H1 (cell line): ENCODE data around the gene GLG1. TPM values are rescaled to one million over a fixed set of nuclear protein-coding genes. Genes with fewer than 3 reads are reported as not detected.

Source experiments
- CTCF ChIA-PET: fragments of 300-600 bp; sonication (Branson Sonifier 250); formaldehyde crosslinking; loops from one replicate; lab custom pipeline; 2021; ENCODE audit not compliant: partially characterized antibody; lab: Charles Lee
- POLR2A ChIA-PET: fragments of 300-600 bp; sonication (Branson Sonifier 250); formaldehyde crosslinking; loops from one replicate; lab custom pipeline; 2021; ENCODE audit warnings: inconsistent platforms; ENCODE audit not compliant: partially characterized antibody; lab: Charles Lee
- DNase-seq, 2 experiments: peaks; one replicate each; pipeline versions ENCODE4 v3.0.0 to v3.0.0-alpha.2; 2010 to 2022; ENCODE audit warnings: low spot score in 2 of 2, low read depth in 1 of 2, mixed read lengths in 1 of 2
- FAIRE-seq: peaks from 2 replicates; lab custom pipeline; 2011; peaks lifted over from hg19 to GRCh38; lab: Jason Lieb, UNC
- H2AFZ ChIP-seq: 2 replicates; pipeline ENCODE4 v1.8.1; 2012; ENCODE audit warnings: low read length, inconsistent platforms
- H2AK5ac ChIP-seq: 2 replicates; pipeline ENCODE4 v1.6.1; 2013; ENCODE audit warnings: low read depth, low read length
- H2BK120ac ChIP-seq: replicated peaks from 2 replicates; pipeline ENCODE3; 2013; ENCODE audit warnings: low read depth, low read length, inconsistent platforms
- H2BK12ac ChIP-seq: 2 replicates; pipeline ENCODE4 v1.6.1; 2013; ENCODE audit warnings: low read depth, low read length
- H2BK15ac ChIP-seq: 2 replicates; pipeline ENCODE4 v1.6.1; 2013; ENCODE audit warnings: low read length
- H2BK20ac ChIP-seq: 2 replicates; pipeline ENCODE4 v1.6.1; 2013; ENCODE audit warnings: low read length
- H2BK5ac ChIP-seq: 2 replicates; pipeline ENCODE4 v1.6.1; 2013; ENCODE audit warnings: low read depth, low read length
- H3K14ac ChIP-seq: 2 replicates; pipeline ENCODE4 v1.6.1; 2013; ENCODE audit warnings: inconsistent platforms; ENCODE audit not compliant: insufficient read length
- H3K18ac ChIP-seq: 2 replicates; pipeline ENCODE4 v1.6.1; 2013; ENCODE audit warnings: low read length; ENCODE audit errors: extremely low read depth
- H3K23ac ChIP-seq: 2 replicates; pipeline ENCODE4 v1.6.1; 2013; ENCODE audit warnings: inconsistent platforms; ENCODE audit not compliant: insufficient read length
- H3K23me2 ChIP-seq: 2 replicates; pipeline ENCODE4 v1.6.1; 2013; ENCODE audit warnings: low read depth, low read length
- H3K27ac ChIP-seq: 2 replicates; pipeline ENCODE4 v1.6.1; 2011; ENCODE audit warnings: low read depth, low read length, inconsistent platforms
- H3K27me3 ChIP-seq, 4 experiments: replicated peaks in 1 of 4; 1 replicate in 1 of 4; 2 replicates in 3 of 4; pipeline versions ENCODE4 v1.6.1 to v1.8.1; 2011 to 2013; ENCODE audit warnings: low read length in 3 of 4, mild to moderate bottlenecking in 3 of 4, inconsistent platforms in 2 of 4, mixed read lengths in 2 of 4, moderate library complexity in 1 of 4; ENCODE audit not compliant: control insufficient read depth in 3 of 4, insufficient read depth in 3 of 4; ENCODE audit errors: extremely low read depth in 1 of 4
- H3K36me3 ChIP-seq, 4 experiments: 2 replicates each; pipeline versions ENCODE4 v1.6.1 to v1.8.1; 2011 to 2013; ENCODE audit warnings: mild to moderate bottlenecking in 4 of 4, low read length in 3 of 4, moderate library complexity in 2 of 4, control low read depth in 1 of 4, inconsistent platforms in 1 of 4; ENCODE audit not compliant: insufficient read depth in 4 of 4, control insufficient read depth in 2 of 4
- H3K4ac ChIP-seq: replicated peaks from 2 replicates; pipeline ENCODE3; 2013; ENCODE audit warnings: low read length, low read depth, mixed read lengths, inconsistent platforms; ENCODE audit not compliant: insufficient read length
- H3K4me1 ChIP-seq, 4 experiments: replicated peaks in 1 of 4; 1 replicate in 1 of 4; 2 replicates in 3 of 4; pipeline versions ENCODE4 v1.6.1 to v1.8.1; 2011 to 2013; ENCODE audit warnings: low read length in 3 of 4, inconsistent platforms in 2 of 4, mixed read lengths in 1 of 4; ENCODE audit not compliant: insufficient read depth in 4 of 4, control insufficient read depth in 3 of 4
- H3K4me2 ChIP-seq, 2 experiments: 2 replicates each; pipeline versions ENCODE4 v1.6.1 to v1.8.1; 2011 to 2013; ENCODE audit warnings: low read depth in 2 of 2, low read length in 2 of 2, control low read depth in 1 of 2, inconsistent platforms in 1 of 2, mild to moderate bottlenecking in 1 of 2; ENCODE audit not compliant: insufficient read depth in 1 of 2
- H3K4me3 ChIP-seq, 4 experiments: fragments of 200-600, 300-600 bp in 1 of 4; sonication (generic), shearing (Covaris generic), sonication (Bioruptor Twin) in 1 of 4; 2 replicates each; pipeline versions ENCODE4 v1.5.1 to v1.8.1; 2011 to 2016; ENCODE audit warnings: low read length in 4 of 4, low read depth in 3 of 4, control low read depth in 2 of 4, inconsistent platforms in 2 of 4, mild to moderate bottlenecking in 2 of 4, mixed read lengths in 1 of 4, moderate library complexity in 1 of 4; ENCODE audit not compliant: insufficient read depth in 2 of 4; ENCODE audit errors: extremely low read depth in 1 of 4
- H3K56ac ChIP-seq: replicated peaks from 2 replicates; pipeline ENCODE3; 2013; ENCODE audit warnings: low read depth, mild to moderate bottlenecking, mixed read lengths, low read length, inconsistent platforms; ENCODE audit not compliant: insufficient read length
- H3K79me1 ChIP-seq: 2 replicates; pipeline ENCODE4 v1.6.1; 2013; ENCODE audit warnings: low read depth, low read length, control low read depth
- H3K79me2 ChIP-seq, 2 experiments: 2 replicates each; pipeline versions ENCODE4 v1.6.1 to v1.8.1; 2012 to 2013; ENCODE audit warnings: low read length in 2 of 2, mild to moderate bottlenecking in 2 of 2, inconsistent platforms in 1 of 2; ENCODE audit not compliant: insufficient read depth in 2 of 2, control insufficient read depth in 1 of 2
- H3K9ac ChIP-seq, 4 experiments: replicated peaks in 1 of 4; 1 replicate in 1 of 4; 2 replicates in 3 of 4; pipeline versions ENCODE4 v1.6.1 to v1.8.1; 2011 to 2013; ENCODE audit warnings: low read depth in 3 of 4, low read length in 3 of 4, control low read depth in 2 of 4, mild to moderate bottlenecking in 2 of 4, moderate library complexity in 2 of 4, inconsistent platforms in 1 of 4; ENCODE audit errors: extremely low read depth in 1 of 4
- H3K9me3 ChIP-seq, 2 experiments: 2 replicates each; pipeline versions ENCODE4 v1.6.1 to v1.8.1; 2012 to 2013; ENCODE audit warnings: mild to moderate bottlenecking in 2 of 2, moderate library complexity in 2 of 2, control low read depth in 1 of 2, inconsistent platforms in 1 of 2, low read depth in 1 of 2, low read length in 1 of 2, mixed read lengths in 1 of 2; ENCODE audit not compliant: insufficient read depth in 2 of 2
- H4K20me1 ChIP-seq, 2 experiments: replicated peaks in 1 of 2; 2 replicates each; pipeline versions ENCODE3 to v1.8.1; 2011 to 2013; ENCODE audit warnings: inconsistent platforms in 2 of 2, low read length in 2 of 2, mild to moderate bottlenecking in 1 of 2; ENCODE audit not compliant: insufficient read depth in 2 of 2, control insufficient read depth in 1 of 2
- H4K5ac ChIP-seq: 2 replicates; pipeline ENCODE4 v1.6.1; 2013; ENCODE audit warnings: low read length, low read depth, mixed read lengths, inconsistent platforms; ENCODE audit not compliant: insufficient read length
- H4K8ac ChIP-seq: 2 replicates; pipeline ENCODE4 v1.8.0; 2013; ENCODE audit warnings: mild to moderate bottlenecking, moderate library complexity, low read length, inconsistent platforms; ENCODE audit not compliant: insufficient read depth; ENCODE audit errors: extremely low read depth
- H4K91ac ChIP-seq: replicated peaks from 2 replicates; pipeline ENCODE3; 2013; ENCODE audit warnings: low read length, mixed read lengths, inconsistent platforms; ENCODE audit not compliant: insufficient read length
- CHD2 ChIP-seq: IDR thresholded peaks from 2 replicates; pipeline ENCODE4 v1.6.1; 2012; ENCODE audit warnings: low read length, improper control_type of control experiment
- MAFK ChIP-seq: IDR thresholded peaks from 2 replicates; pipeline ENCODE4 v1.6.1; 2012; ENCODE audit warnings: low read depth, mild to moderate bottlenecking, improper control_type of control experiment, low read length
- SUZ12 ChIP-seq: fragments of 200-600 bp; sonication (generic); IDR thresholded peaks from 2 replicates; pipeline ENCODE4 v1.6.1; 2012; ENCODE audit warnings: mild to moderate bottlenecking, inconsistent platforms, low read length, moderate library complexity, mixed read lengths
- WGBS, 2 experiments: shearing (Covaris generic) in 1 of 2; methylation state at CpG; one replicate each; pipeline versions ENCODE4 v1.1.6 to v1.1.7; 2013 to 2015; ENCODE audit warnings: low lambda C conversion rate in 2 of 2, mixed read lengths in 2 of 2, inconsistent platforms in 1 of 2, low coverage in 1 of 2, missing lambda C conversion rate in 1 of 2; ENCODE audit not compliant: insufficient replicate concordance in 2 of 2, insufficient coverage in 1 of 2, insufficient read length in 1 of 2; ENCODE audit errors: extremely low coverage in 1 of 2, missing lambda C conversion rate in 1 of 2; 5-methylcytosine and 5-hydroxymethylcytosine counted together
- polyA plus RNA-seq, 7 experiments: library from polyadenylated mRNA; depleted of rRNA in 3 of 7; stranded (reverse) in 5 of 7; unstranded in 2 of 7; fragments of >200 nt in 5 of 7; fragments of 200-250 nt in 2 of 7; gene quantifications; 1 replicate in 5 of 7; 2 replicates in 1 of 7; 4 replicates in 1 of 7; pipeline versions ENCODE4 v1.2.1 to v1.2.3, GENCODE V29; 2011 to 2013; ENCODE audit warnings: missing spikeins in 2 of 7, mixed read lengths in 2 of 7
- total RNA-seq: library from RNA; stranded (reverse); fragmentation: NEBNext Ultra II Directional; extraction: Animal tissue kit (Norgen Biotek cat#: 25700); gene quantifications from 2 replicates; pipeline ENCODE4 v1.2.1, GENCODE V29; 2021
- TF ChIP-seq, protein P1 (sequence below): IDR thresholded peaks from 2 replicates; pipeline ENCODE4 v1.6.1; 2012; ENCODE audit warnings: inconsistent platforms

Gene GLG1
- total and polyA plus RNA-seq, 2 of the 8 experiments (the other 6 are each of a cell fraction or from before 2014, with no cell fraction given) = 53.4 to 139 TPM

DNA sequence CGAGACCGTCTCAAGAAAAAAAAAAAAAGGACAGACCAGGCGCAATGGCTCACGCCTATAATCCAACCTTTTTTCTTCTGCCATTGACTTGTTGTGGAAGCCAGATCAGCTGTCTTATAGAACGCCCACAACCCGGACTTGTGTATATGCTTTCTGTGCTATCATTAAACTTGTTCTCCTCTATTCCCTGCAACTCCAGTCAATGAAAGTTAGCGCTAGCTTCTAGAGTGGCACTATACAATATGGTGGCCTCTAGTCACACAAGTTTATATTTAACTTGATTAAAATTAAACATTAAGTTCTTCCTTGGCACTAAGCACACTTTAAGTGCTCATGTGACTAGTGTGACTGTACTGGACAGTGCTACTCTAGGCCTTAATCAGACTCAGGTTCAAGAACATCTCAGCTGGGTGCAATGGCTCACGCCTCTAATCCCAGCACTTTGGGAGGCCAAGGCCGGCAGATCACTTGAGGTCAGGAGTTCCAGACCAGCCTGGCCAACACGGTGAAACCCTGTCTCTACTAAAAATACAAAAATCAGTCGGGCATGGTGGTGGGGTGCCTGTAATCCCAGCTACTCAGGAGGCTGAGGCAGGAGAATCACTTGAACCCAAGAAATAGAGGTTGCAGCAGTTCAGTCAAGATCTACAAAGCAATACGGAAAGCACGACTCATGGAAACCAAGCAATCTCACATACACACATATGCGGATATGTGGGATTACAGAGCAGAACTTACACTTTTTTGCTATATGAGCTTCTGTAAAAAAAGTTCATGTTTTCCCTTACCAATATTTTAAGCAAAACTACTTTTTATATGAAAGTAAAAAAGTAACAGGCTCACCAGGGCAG lies 18.8 kb upstream of the GLG1 start:
- Histone ChIP-seq H3K4me2 (no peak overlapping the region), H3K4me1 (peaks cover 0 to 5% (median 4%) of the 10 kb centered on the region in 4 experiments; a peak in 3 of 7 replicates), H3K27me3 (no peaks in the 10 kb centered on the region), H3K23me2 (no peaks in the 10 kb centered on the region), H3K79me1 (no peaks in the 10 kb centered on the region), H3K23ac (no peak overlapping the region), H2BK20ac (no peak overlapping the region), H2BK5ac (no peak overlapping the region), H3K9ac (no peak overlapping the region), H3K4me3 (no peak overlapping the region), H3K79me2 (no peaks in the 10 kb centered on the region), H4K91ac (no peak overlapping the region), H4K8ac (no peak overlapping the region), H2BK15ac (no peak overlapping the region), H2BK120ac (no peak overlapping the region), H3K4ac (no peak overlapping the region), H3K56ac (no peak overlapping the region), H3K18ac (no peak overlapping the region), H3K14ac (no peak overlapping the region), H3K9me3 (no peaks in the 10 kb centered on the region), H4K20me1 (peaks cover 1 to 10% of the 10 kb centered on the region in 2 experiments), H3K36me3 (peaks cover 52 to 89% (median 78%) of the 10 kb centered on the region in 4 experiments), H2AK5ac (no peak overlapping the region), H2BK12ac (no peak overlapping the region), H2AFZ (no peak overlapping the region), H3K27ac (no peak overlapping the region), H4K5ac (no peak overlapping the region)
- DNase-seq = no peak
- no peak for FAIRE-seq
- POLR2A ChIA-PET = interaction anchor here (0.7 to 2.0 kb wide), 5 partner anchors 14 to 27 kb away, joined by 3 to 7 read pairs (median 4); partner anchors contain the start of gene GLG1
- WGBS, 2 experiments = 94% methylated on average over 12 of the region's 14 CpGs; no CpG with 5 or more reads in 1 of the 2 experiments
- CTCF ChIA-PET = interaction anchor here (0.8 to 2.8 kb wide), 4 partner anchors 30 to 165 kb away, joined by 3 to 12 read pairs (median 5); no protein-coding TSS in a partner anchor
- TF ChIP-seq, protein P1, sequence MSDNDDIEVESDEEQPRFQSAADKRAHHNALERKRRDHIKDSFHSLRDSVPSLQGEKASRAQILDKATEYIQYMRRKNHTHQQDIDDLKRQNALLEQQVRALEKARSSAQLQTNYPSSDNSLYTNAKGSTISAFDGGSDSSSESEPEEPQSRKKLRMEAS = no peak
- TF ChIP-seq MAFK (no peak), SUZ12 (no peak), CHD2 (no peak)
